ENCODE measurements around the gene NOC4L.
"Not testable (repeated sequence)": the region's sequence is repeated elsewhere in the genome, so short reads cannot be mapped to it uniquely, and the experiment has no call there.

NOC4L gene

GRCh38 chr12:132123970-132124765, 20.1 kb upstream of the NOC4L start:
- no peak for DNase-seq (ENCODE audit: low spot score)

- no peak for DNase-seq (ENCODE audit: low spot score)
These were observed 19.4 kb upstream of the NOC4L start for GRCh38 chr12:132124766-132125425.

- no peak for DNase-seq (ENCODE audit: low spot score)
These were observed 18.5 kb upstream of the NOC4L start for GRCh38 chr12:132125736-132126135.

- DNase-seq (ENCODE audit: low spot score): no peak
These were observed 17.2 kb upstream of the NOC4L start for GRCh38 chr12:132127041-132127440.

GRCh38 chr12:132129007-132129406, 15.2 kb upstream of the NOC4L start:
- DNase-seq (ENCODE audit: low spot score): no peak

GRCh38 chr12:132130690-132131089, 13.6 kb upstream of the NOC4L start:
- no peak for DNase-seq (ENCODE audit: low spot score)

- DNase-seq (ENCODE audit: low spot score): no peak
These were observed 13.0 kb upstream of the NOC4L start for GRCh38 chr12:132131229-132131628.

- no peak for DNase-seq (ENCODE audit: low spot score)
These were observed 12.3 kb upstream of the NOC4L start for GRCh38 chr12:132131952-132132351.

- no peak for DNase-seq (ENCODE audit: low spot score)
These were observed 11.4 kb upstream of the NOC4L start for GRCh38 chr12:132132609-132133430.

GRCh38 chr12:132133952-132134652, 10.2 kb upstream of the NOC4L start:
- DNase-seq (ENCODE audit: low spot score): no peak

- not testable (repeated sequence) for DNase-seq (ENCODE audit: low spot score)
These were observed 9.5 kb upstream of the NOC4L start for GRCh38 chr12:132134653-132135183.

- DNase-seq (ENCODE audit: low spot score): not testable (repeated sequence)
These were observed 8.0 kb upstream of the NOC4L start for GRCh38 chr12:132136226-132136625.

GRCh38 chr12:132137483-132138125, 6.7 kb upstream of the NOC4L start:
- no peak for DNase-seq (ENCODE audit: low spot score)

GRCh38 chr12:132138941-132139871, 5.1 kb upstream of the NOC4L start:
- DNase-seq (ENCODE audit: low spot score): no peak

GRCh38 chr12:132139912-132140311, 4.3 kb upstream of the NOC4L start:
- no peak for DNase-seq (ENCODE audit: low spot score)

GRCh38 chr12:132140501-132140900, 3.8 kb upstream of the NOC4L start:
- DNase-seq (ENCODE audit: low spot score): no peak

GRCh38 chr12:132140918-132141841, 3.1 kb upstream of the NOC4L start:
- DNase-seq (ENCODE audit: low spot score): no peak

GRCh38 chr12:132141976-132142678, 2.1 kb upstream of the NOC4L start:
- no peak for DNase-seq (ENCODE audit: low spot score)

Data from AG08396 (cell line).